ENCODE data around the gene AP2A2. TPM values are rescaled to one million over a fixed set of nuclear protein-coding genes. Genes with fewer than 3 reads are reported as not detected.

The AP2A2 gene
- total RNA-seq, 1 donor = 50.7 TPM

GRCh38 chr11:990101-990500, 64.4 kb downstream of the AP2A2 start:
- Histone ChIP-seq H3K79me2 (ENCODE audit: insufficient read depth, low read length) (no peaks in the 10 kb centered on the region), H3K9me3 (ENCODE audit: low read depth, low read length) (no peaks in the 10 kb centered on the region), H3K4me3 (ENCODE audit: insufficient read depth, low read length) (no peak overlapping the region), H2AFZ (ENCODE audit: low read length) (no peak overlapping the region), H3K4me2 (ENCODE audit: insufficient read depth, low read length) (no peak overlapping the region), H3K27me3 (ENCODE audit: insufficient read depth, low read length) (no peaks in the 10 kb centered on the region), H3K27ac (ENCODE audit: low read depth, low read length) (no peak overlapping the region), H3K4me1 (ENCODE audit: insufficient read depth, low read length) (no peaks in the 10 kb centered on the region), H3K36me3 (ENCODE audit: insufficient read depth, low read length) (peaks cover 36% of the 10 kb centered on the region), H4K20me1 (ENCODE audit: insufficient read depth, low read length) (peaks cover 9% of the 10 kb centered on the region)
- no peak for TF ChIP-seq CTCF (IDR thresholded peaks at IDR 0.05; ENCODE audit: extremely low read depth, low read depth, low read length)
- DNase-seq (ENCODE audit: insufficient read length, low spot score, missing footprints) = no peak

GRCh38 chr11:991034-991433, 65.4 kb downstream of the AP2A2 start:
- H2AFZ ChIP-seq (ENCODE audit: low read length) = no peak overlapping the region
- no peaks in the 10 kb centered on the region for H3K27me3 ChIP-seq (ENCODE audit: insufficient read depth, low read length)
- peaks cover 14% of the 10 kb centered on the region for H4K20me1 ChIP-seq (ENCODE audit: insufficient read depth, low read length)
- no peak overlapping the region for H3K27ac ChIP-seq (ENCODE audit: low read depth, low read length)
- no peaks in the 10 kb centered on the region for H3K9me3 ChIP-seq (ENCODE audit: low read depth, low read length)
- no peak overlapping the region for H3K4me3 ChIP-seq (ENCODE audit: insufficient read depth, low read length)
- no peak for TF ChIP-seq CTCF (IDR thresholded peaks at IDR 0.05; ENCODE audit: extremely low read depth, low read depth, low read length)
- no peak overlapping the region for H3K4me2 ChIP-seq (ENCODE audit: insufficient read depth, low read length)
- H3K79me2 ChIP-seq (ENCODE audit: insufficient read depth, low read length) = no peaks in the 10 kb centered on the region
- no peaks in the 10 kb centered on the region for H3K4me1 ChIP-seq (ENCODE audit: insufficient read depth, low read length)
- DNase-seq (ENCODE audit: insufficient read length, low spot score, missing footprints) = no peak
- peaks cover 27% of the 10 kb centered on the region for H3K36me3 ChIP-seq (ENCODE audit: insufficient read depth, low read length)

- H3K27ac ChIP-seq (ENCODE audit: low read depth, low read length) = no peak overlapping the region
- peaks cover 23% of the 10 kb centered on the region for H3K36me3 ChIP-seq (ENCODE audit: insufficient read depth, low read length)
- H3K9me3 ChIP-seq (ENCODE audit: low read depth, low read length) = no peaks in the 10 kb centered on the region
- TF ChIP-seq CTCF (IDR thresholded peaks at IDR 0.05; ENCODE audit: extremely low read depth, low read depth, low read length) = no peak
- no peak for DNase-seq (ENCODE audit: insufficient read length, low spot score, missing footprints)
- H3K4me2 ChIP-seq (ENCODE audit: insufficient read depth, low read length) = no peak overlapping the region
- peaks cover 14% of the 10 kb centered on the region for H4K20me1 ChIP-seq (ENCODE audit: insufficient read depth, low read length)
- no peak overlapping the region for H3K4me3 ChIP-seq (ENCODE audit: insufficient read depth, low read length)
- no peaks in the 10 kb centered on the region for H3K4me1 ChIP-seq (ENCODE audit: insufficient read depth, low read length)
- no peaks in the 10 kb centered on the region for H3K27me3 ChIP-seq (ENCODE audit: insufficient read depth, low read length)
- H3K79me2 ChIP-seq (ENCODE audit: insufficient read depth, low read length) = no peaks in the 10 kb centered on the region
- no peak overlapping the region for H2AFZ ChIP-seq (ENCODE audit: low read length)
Measured at GRCh38 chr11:991711-992307, 66.1 kb downstream of the AP2A2 start.

GRCh38 chr11:992577-992976, 66.9 kb downstream of the AP2A2 start:
- Histone ChIP-seq H3K79me2 (ENCODE audit: insufficient read depth, low read length) (no peaks in the 10 kb centered on the region), H3K4me1 (ENCODE audit: insufficient read depth, low read length) (no peaks in the 10 kb centered on the region), H2AFZ (ENCODE audit: low read length) (no peak overlapping the region), H3K4me3 (ENCODE audit: insufficient read depth, low read length) (no peak overlapping the region), H3K27ac (ENCODE audit: low read depth, low read length) (no peak overlapping the region), H3K9me3 (ENCODE audit: low read depth, low read length) (no peaks in the 10 kb centered on the region), H3K4me2 (ENCODE audit: insufficient read depth, low read length) (no peak overlapping the region), H3K36me3 (ENCODE audit: insufficient read depth, low read length) (peaks cover 20% of the 10 kb centered on the region), H3K27me3 (ENCODE audit: insufficient read depth, low read length) (no peaks in the 10 kb centered on the region), H4K20me1 (ENCODE audit: insufficient read depth, low read length) (peaks cover 14% of the 10 kb centered on the region)
- TF ChIP-seq CTCF (IDR thresholded peaks at IDR 0.05; ENCODE audit: extremely low read depth, low read depth, low read length) = no peak
- DNase-seq (ENCODE audit: insufficient read length, low spot score, missing footprints) = no peak
